Endothelial cell of umbilical vein (primary cell): ENCODE results near the gene SREBF1. TPM values are rescaled to one million over a fixed set of nuclear protein-coding genes. Genes with fewer than 3 reads are reported as not detected.

Source experiments
- BruUV-seq: library from RNA; stranded (reverse); fragments of 400-500 nt; replicated peaks from 2 replicates; lab custom pipeline; 2021; lab: Mats Ljungman, UMichigan
- CTCF ChIA-PET: fragments of 300-600, 350-600 bp; sonication (Branson Sonifier 250); formaldehyde crosslinking; loops from one replicate; lab custom pipeline; 2021; ENCODE audit warnings: antibody characterized with exemption, inconsistent platforms; lab: Charles Lee
- POLR2A ChIA-PET: fragments of 300-600, 350-600 bp; sonication (Branson Sonifier 250); formaldehyde crosslinking; loops from one replicate; lab custom pipeline; 2021; ENCODE audit warnings: antibody characterized with exemption, inconsistent platforms; lab: Charles Lee
- DNase-seq: peaks from one replicate; pipeline ENCODE4 v3.0.0-alpha.2; 2011; ENCODE audit warnings: low read depth, low spot score
- FAIRE-seq: peaks from 2 replicates; lab custom pipeline; 2011; peaks lifted over from hg19 to GRCh38; lab: Jason Lieb, UNC
- H2AFZ ChIP-seq: 2 replicates; pipeline ENCODE4 v1.6.0; 2012; ENCODE audit warnings: low read depth, low read length, control low read depth, inconsistent platforms
- H3K27ac ChIP-seq: 2 replicates; pipeline ENCODE4 v1.5.1; 2011; ENCODE audit warnings: low read depth, mild to moderate bottlenecking, control low read depth, low read length, moderate library complexity; ENCODE audit not compliant: insufficient read depth
- H3K27me3 ChIP-seq, 2 experiments: 2 replicates each; pipeline versions ENCODE4 v1.6.0 to v1.6.1; 2011; ENCODE audit warnings: low read length in 2 of 2, mixed read lengths in 1 of 2; ENCODE audit not compliant: control insufficient read depth in 2 of 2, insufficient read depth in 2 of 2
- H3K36me3 ChIP-seq, 2 experiments: 2 replicates in 1 of 2; 3 replicates in 1 of 2; pipeline ENCODE4 v1.5.1; 2011; ENCODE audit warnings: low read length in 2 of 2, mild to moderate bottlenecking in 1 of 2, moderate library complexity in 1 of 2; ENCODE audit not compliant: control insufficient read depth in 2 of 2, insufficient read depth in 2 of 2; ENCODE audit errors: extremely low read depth in 1 of 2
- H3K4me1 ChIP-seq: 3 replicates; pipeline ENCODE4 v1.5.1; 2011; ENCODE audit warnings: mild to moderate bottlenecking, low read length; ENCODE audit not compliant: control insufficient read depth, insufficient read depth; ENCODE audit errors: extremely low read depth
- H3K4me2 ChIP-seq: 2 replicates; pipeline ENCODE4 v1.6.1; 2011; ENCODE audit warnings: low read length, control low read depth, mixed read lengths; ENCODE audit not compliant: insufficient read depth
- H3K4me3 ChIP-seq, 3 experiments: fragments of 200-600 bp in 1 of 3; sonication (generic), shearing (Covaris generic) in 1 of 3; replicated peaks in 1 of 3; 2 replicates each; pipeline ENCODE4 v1.5.1; 2011 to 2016; ENCODE audit warnings: control low read depth in 3 of 3, low read length in 3 of 3, mild to moderate bottlenecking in 2 of 3, inconsistent platforms in 1 of 3, low read depth in 1 of 3, moderate library complexity in 1 of 3; ENCODE audit not compliant: insufficient read depth in 1 of 3
- H3K79me2 ChIP-seq: 2 replicates; pipeline ENCODE4 v1.6.0; 2012; ENCODE audit warnings: low read length, inconsistent platforms; ENCODE audit not compliant: control insufficient read depth, insufficient read depth
- H3K9ac ChIP-seq: replicated peaks from 2 replicates; pipeline ENCODE3; 2011; ENCODE audit warnings: low read length, control low read depth; ENCODE audit not compliant: insufficient read depth; ENCODE audit errors: extremely low read depth
- H3K9me1 ChIP-seq: replicated peaks from 3 replicates; pipeline ENCODE4 v1.6.0; 2011; ENCODE audit warnings: mild to moderate bottlenecking, low read length; ENCODE audit not compliant: control insufficient read depth, insufficient read depth; ENCODE audit errors: extremely low read depth
- H3K9me3 ChIP-seq: replicated peaks from 2 replicates; pipeline ENCODE4 v1.5.1; 2012; ENCODE audit warnings: low read length, inconsistent platforms; ENCODE audit not compliant: control insufficient read depth, insufficient read depth
- H4K20me1 ChIP-seq: replicated peaks from 2 replicates; pipeline ENCODE3; 2011; ENCODE audit warnings: mild to moderate bottlenecking, low read length; ENCODE audit not compliant: control insufficient read depth, insufficient read depth; ENCODE audit errors: extremely low read depth
- CTCF ChIP-seq, 2 donors: IDR thresholded peaks; 1 replicate in 1 of 2; 2 replicates in 1 of 2; pipeline ENCODE4 v1.5.1; 2011; ENCODE audit warnings: low read length in 2 of 2, mild to moderate bottlenecking in 2 of 2, moderate library complexity in 2 of 2, control low read depth in 1 of 2, inconsistent platforms in 1 of 2, low read depth in 1 of 2; ENCODE audit not compliant: insufficient read depth in 1 of 2; ENCODE audit errors: extremely low read depth in 1 of 2
- EZH2 ChIP-seq: IDR thresholded peaks from 2 replicates; pipeline ENCODE4 v1.6.1; 2012; ENCODE audit warnings: borderline replicate concordance, low read depth, mild to moderate bottlenecking, moderate library complexity, low read length, inconsistent platforms; ENCODE audit not compliant: severe bottlenecking
- FOS ChIP-seq: IDR thresholded peaks from 2 replicates; pipeline ENCODE4 v1.6.1; 2011; ENCODE audit warnings: mild to moderate bottlenecking, low read length, moderate library complexity, borderline replicate concordance; ENCODE audit not compliant: insufficient read depth
- GATA2 ChIP-seq: IDR thresholded peaks from 2 replicates; pipeline ENCODE4 v1.7.0; 2011; ENCODE audit warnings: low read depth, mild to moderate bottlenecking, moderate library complexity, mixed read lengths, low read length; ENCODE audit not compliant: insufficient read length, insufficient read depth
- JUN ChIP-seq: IDR thresholded peaks from 2 replicates; pipeline ENCODE4 v1.6.1; 2011; ENCODE audit warnings: borderline replicate concordance, low read depth; ENCODE audit not compliant: insufficient read length, insufficient read depth
- MAX ChIP-seq: IDR thresholded peaks from 2 replicates; pipeline ENCODE4 v1.6.1; 2011; ENCODE audit not compliant: insufficient read depth, insufficient read length
- MYC ChIP-seq: IDR thresholded peaks from one replicate; pipeline ENCODE4 v1.6.1; 2011; ENCODE audit warnings: mild to moderate bottlenecking, low read depth, low read length
- POLR2A ChIP-seq: IDR thresholded peaks from 2 replicates; pipeline ENCODE4 v1.6.1; 2012; ENCODE audit warnings: low read depth, mild to moderate bottlenecking, control low read depth, low read length
- POLR2AphosphoS5 ChIP-seq: IDR thresholded peaks from 2 replicates; pipeline ENCODE4 v1.6.1; 2012; ENCODE audit warnings: low read depth, mild to moderate bottlenecking, control low read depth, low read length, moderate library complexity; ENCODE audit not compliant: insufficient read depth
- dilution Hi-C: fragments of 300-500 bp; cut with MboI; formaldehyde crosslinking; loops from one replicate; pipeline ENCODE4 v1.15.0; 2019; ENCODE audit warnings: low sequenced_read_pairs; ENCODE audit not compliant: extremely low pct_ligation_motif_present
- intact Hi-C: fragments of 100-400 bp; cut with micrococcal nuclease; formaldehyde crosslinking; loops from one replicate; pipeline ENCODE4 v1.10.0; 2022
- polyA plus RNA-seq, 4 experiments: library from polyadenylated mRNA; depleted of rRNA in 3 of 4; stranded (reverse) in 3 of 4; unstranded in 1 of 4; fragments of >200 nt; gene quantifications; 2 replicates each; pipeline versions ENCODE4 v1.2.1 to v1.2.3, GENCODE V29; 2011 to 2012; ENCODE audit warnings: missing spikeins in 1 of 4
- total RNA-seq: library from RNA; stranded (reverse); gene quantifications from 2 replicates; pipeline ENCODE4 v1.2.3, GENCODE V29; 2021

Gene SREBF1
- total and polyA plus RNA-seq, 2 donors (not counting 3 experiments of a cell fraction or from before 2014, with no cell fraction given), result 50.4 to 109 TPM

GRCh38 chr17:17789410-17789809 lies 47.4 kb downstream of the SREBF1 start:
- Histone ChIP-seq H3K9me1 (no peaks in the 10 kb centered on the region), H4K20me1 (no peaks in the 10 kb centered on the region), H3K4me1 (peaks cover under 1% of the 10 kb centered on the region), H3K36me3 (peaks cover 0 to 11% of the 10 kb centered on the region in 2 experiments), H3K4me2 (no peak overlapping the region), H3K79me2 (no peaks in the 10 kb centered on the region), H3K4me3 (no peak overlapping the region), H3K9ac (no peak overlapping the region), H3K27ac (no peak overlapping the region), H3K27me3 (no peaks in the 10 kb centered on the region), H2AFZ (no peak overlapping the region), H3K9me3 (no peaks in the 10 kb centered on the region)
- CTCF ChIA-PET, result no interaction called here
- intact Hi-C loops, result no loop called here
- BruUV-seq, result no TSS peak
- dilution Hi-C loops, result no loop called here
- DNase-seq (no peak), FAIRE-seq (no peak)
- POLR2A ChIA-PET, result no interaction called here
- TF ChIP-seq FOS (no peak), POLR2AphosphoS5 (no peak), EZH2 (no peak), GATA2 (no peak), CTCF (IDR thresholded peaks at IDR 0.05; ENCODE audit: extremely low read depth in 1 of 2, insufficient read depth in 1 of 2, low read depth in 1 of 2, low read length in 2 of 2) (no peak), JUN (no peak), POLR2A (no peak), MYC (no peak), MAX (no peak)
